Stimulated activated CD8-positive, alpha-beta memory T cell treated with anti-CD3 and anti-CD28 coated beads, Interleukin-15, amount 100 ng/mL, for 48 hours (primary cell): ENCODE data around the gene CAPZA3.
"Not testable (repeated sequence)": the region's sequence is repeated elsewhere in the genome, so short reads cannot be mapped to it uniquely, and the experiment has no call there.

Experiments
- DNase-seq, 2 donors: peaks; one replicate each; pipeline ENCODE4 v3.0.0-alpha.2; 2020; ENCODE audit warnings: low read depth in 2 of 2

CAPZA3 gene, protein sequence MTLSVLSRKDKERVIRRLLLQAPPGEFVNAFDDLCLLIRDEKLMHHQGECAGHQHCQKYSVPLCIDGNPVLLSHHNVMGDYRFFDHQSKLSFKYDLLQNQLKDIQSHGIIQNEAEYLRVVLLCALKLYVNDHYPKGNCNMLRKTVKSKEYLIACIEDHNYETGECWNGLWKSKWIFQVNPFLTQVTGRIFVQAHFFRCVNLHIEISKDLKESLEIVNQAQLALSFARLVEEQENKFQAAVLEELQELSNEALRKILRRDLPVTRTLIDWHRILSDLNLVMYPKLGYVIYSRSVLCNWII

GRCh38 chr12:18737819-18738218 lies at the start of gene CAPZA3, which contains the start of gene PLCZ1:
TSS of gene CAPZA3 (plus strand) at chr12:18738119. CDS start at chr12:18738269, 150 bp downstream.
TSS of gene PLCZ1 (minus strand) at chr12:18738012. CDS start at chr12:18737371, 641 bp downstream.
- DNase-seq = no peak

- no peak for DNase-seq
Measured at GRCh38 chr12:18689771-18690170, 48.1 kb upstream of the CAPZA3 start.

GRCh38 chr12:18690653-18691052 lies 47.3 kb upstream of the CAPZA3 start:
- no peak for DNase-seq

- DNase-seq = not testable (repeated sequence)
Measured at GRCh38 chr12:18693986-18694385, 43.9 kb upstream of the CAPZA3 start.

GRCh38 chr12:18696971-18697602 lies 40.8 kb upstream of the CAPZA3 start:
- no peak for DNase-seq

- no peak for DNase-seq
Measured at GRCh38 chr12:18700271-18700670, 37.6 kb upstream of the CAPZA3 start.

GRCh38 chr12:18703321-18703720 lies 34.6 kb upstream of the CAPZA3 start:
- DNase-seq = no peak

DNA sequence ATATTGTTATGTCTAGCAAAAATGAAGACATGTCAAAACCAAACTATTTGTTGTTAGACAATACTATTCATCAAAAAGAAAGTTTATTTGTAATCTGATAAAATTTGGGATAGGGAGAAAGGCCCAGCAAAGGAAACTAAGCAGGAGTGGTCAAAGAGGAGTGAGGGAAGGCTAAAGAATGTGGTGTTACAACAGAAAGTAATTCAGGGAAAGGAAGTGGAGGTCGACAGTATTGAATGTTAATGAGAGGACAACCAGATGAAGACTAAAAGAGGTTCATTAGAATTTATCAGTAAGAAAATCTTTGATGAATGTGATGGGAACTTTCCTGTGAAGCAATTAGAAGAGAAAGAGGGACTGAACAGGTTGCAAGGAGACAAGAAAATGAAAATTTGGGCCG lies 34.0 kb upstream of the CAPZA3 start:
- DNase-seq = no peak

- no peak for DNase-seq
Measured at GRCh38 chr12:18706798-18707197, 31.1 kb upstream of the CAPZA3 start.

GRCh38 chr12:18716236-18716635 lies 21.7 kb upstream of the CAPZA3 start:
- DNase-seq = no peak

GRCh38 chr12:18718462-18718861 lies 19.5 kb upstream of the CAPZA3 start:
- no peak for DNase-seq

GRCh38 chr12:18719922-18720510 lies 17.9 kb upstream of the CAPZA3 start:
- DNase-seq = no peak

- no peak for DNase-seq
Measured at GRCh38 chr12:18720690-18721089, 17.2 kb upstream of the CAPZA3 start.

- no peak for DNase-seq
Measured at GRCh38 chr12:18721452-18721851, 16.5 kb upstream of the CAPZA3 start.

GRCh38 chr12:18723752-18724151 lies 14.2 kb upstream of the CAPZA3 start:
- no peak for DNase-seq

DNA sequence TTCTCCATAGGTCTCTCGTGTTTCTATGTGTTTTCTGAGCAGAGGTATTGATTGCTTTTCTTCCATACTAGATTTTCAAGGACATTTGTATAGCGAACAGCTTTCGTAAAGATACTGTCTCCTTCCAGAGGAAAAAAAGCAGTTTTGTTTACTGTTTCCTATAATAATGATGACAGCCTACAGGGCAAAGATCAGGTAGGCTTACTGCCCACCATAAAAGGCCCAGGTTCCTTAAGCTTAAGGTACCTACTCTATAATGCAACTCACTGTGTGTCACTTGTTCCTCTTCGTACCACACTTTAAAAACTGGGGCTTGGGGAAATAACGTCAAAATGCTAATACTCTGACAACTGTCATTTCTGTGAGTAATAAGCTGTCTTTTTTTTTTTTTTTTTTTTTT lies 6.8 kb upstream of the CAPZA3 start:
- no peak for DNase-seq

DNA sequence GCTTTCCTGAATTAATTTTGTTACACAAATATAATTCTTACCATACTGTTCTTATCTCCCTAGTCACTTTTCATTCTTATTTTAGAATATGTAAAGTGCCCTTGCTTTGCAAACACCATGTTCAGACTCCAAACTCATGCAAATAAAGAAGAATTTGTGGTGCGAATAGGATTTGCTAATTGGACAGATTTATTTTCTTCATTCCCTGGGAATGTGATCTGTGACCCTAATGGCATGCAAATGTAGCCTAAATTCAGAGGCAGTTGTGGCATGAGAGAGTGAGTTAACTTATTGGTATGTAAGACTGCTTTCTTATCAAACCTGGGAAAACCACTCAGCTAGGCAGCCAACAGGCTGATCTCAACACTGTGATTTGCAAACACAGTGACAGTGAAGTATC lies 10.0 kb downstream of the CAPZA3 start:
- no peak for DNase-seq

GRCh38 chr12:18749386-18749957 lies 11.6 kb downstream of the CAPZA3 start:
- no peak for DNase-seq

DNA sequence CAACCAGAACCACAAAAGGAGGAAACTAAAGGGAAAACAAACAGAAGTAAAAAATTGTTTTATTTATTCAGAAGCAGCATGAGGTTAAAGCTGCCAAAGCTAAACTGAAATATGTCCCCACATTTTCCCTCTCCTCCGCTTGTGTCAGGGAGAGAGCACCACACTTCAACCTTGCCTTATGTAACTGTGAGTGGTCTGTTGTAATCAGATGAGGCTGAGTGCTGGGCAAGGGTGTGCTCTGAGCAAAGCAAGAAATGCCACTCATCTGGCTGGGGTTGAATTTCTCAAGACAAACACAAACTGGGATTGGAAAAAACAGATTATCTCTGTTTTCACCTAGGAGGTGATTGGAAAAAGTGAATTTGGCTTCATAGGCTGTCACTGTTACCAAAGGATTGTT lies 12.2 kb downstream of the CAPZA3 start:
- DNase-seq = no peak

DNA sequence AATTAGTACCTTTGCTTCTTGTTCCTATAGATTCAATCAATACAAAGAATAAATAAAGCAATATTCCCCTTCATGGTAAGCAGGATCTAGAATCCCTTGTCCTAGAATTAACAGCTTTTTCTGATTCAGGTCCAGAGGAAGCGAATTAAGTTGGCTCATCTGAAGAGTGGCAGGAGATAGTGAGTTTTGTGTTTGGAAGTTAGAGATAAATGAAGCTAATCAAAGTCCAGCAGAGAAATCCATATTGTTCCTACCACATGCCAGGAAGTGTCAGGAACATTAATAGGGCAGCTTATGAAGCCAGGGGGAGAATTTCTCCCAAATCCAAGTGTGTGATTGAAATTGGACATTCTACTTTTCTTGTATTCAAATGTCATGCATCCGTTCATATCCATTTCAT lies 13.9 kb downstream of the CAPZA3 start:
- no peak for DNase-seq

DNA sequence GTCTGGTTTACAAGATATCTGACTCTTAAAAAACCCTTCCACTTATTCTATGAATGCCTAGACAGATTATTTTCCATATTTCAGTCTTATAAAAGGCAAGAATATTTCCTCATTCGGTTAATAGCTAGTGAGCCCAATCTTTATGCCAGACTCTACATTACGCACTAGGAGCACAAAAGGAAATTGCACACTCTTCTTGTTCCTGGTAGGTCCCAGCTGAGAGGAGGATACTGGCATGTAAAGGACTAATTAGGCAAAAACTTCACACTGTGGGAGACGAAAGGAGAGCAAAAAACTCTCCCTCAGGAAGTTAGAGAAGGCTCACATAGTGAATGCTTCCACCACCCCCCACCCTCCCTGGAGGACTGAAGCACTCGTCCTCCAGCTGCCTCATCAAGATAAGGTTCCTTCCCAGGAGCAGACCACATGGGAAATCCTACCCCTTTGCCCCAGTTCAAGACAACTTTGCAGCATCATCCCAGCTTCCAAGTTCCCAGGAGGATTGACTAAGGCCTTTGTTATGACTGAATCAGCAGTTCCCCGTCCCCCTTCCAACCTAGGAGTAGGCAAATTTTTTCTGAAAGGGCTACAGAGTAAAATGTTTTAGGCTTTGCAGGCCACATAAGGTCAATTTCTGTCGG lies 14.5 kb downstream of the CAPZA3 start:
- no peak for DNase-seq

GRCh38 chr12:18752947-18753346 lies 15.0 kb downstream of the CAPZA3 start:
- DNase-seq = no peak
